Astrocyte (in vitro differentiated cells and primary cell): ENCODE data around the gene ZNF578.
"Not testable (repeated sequence)": the region's sequence is repeated elsewhere in the genome, so short reads cannot be mapped to it uniquely, and the experiment has no call there.

Source experiments
- EZH2 ChIP-seq: IDR thresholded peaks from 2 replicates; pipeline ENCODE4 v1.6.1; 2012; ENCODE audit warnings: mild to moderate bottlenecking, low read length, inconsistent platforms; ENCODE audit not compliant: insufficient read depth
- TF ChIP-seq, protein P1 (sequence below): IDR thresholded peaks from 2 replicates; pipeline ENCODE4 v1.5.1; 2011; ENCODE audit warnings: low read depth, mild to moderate bottlenecking, inconsistent platforms, low read length, moderate library complexity; ENCODE audit not compliant: insufficient read depth

DNA sequence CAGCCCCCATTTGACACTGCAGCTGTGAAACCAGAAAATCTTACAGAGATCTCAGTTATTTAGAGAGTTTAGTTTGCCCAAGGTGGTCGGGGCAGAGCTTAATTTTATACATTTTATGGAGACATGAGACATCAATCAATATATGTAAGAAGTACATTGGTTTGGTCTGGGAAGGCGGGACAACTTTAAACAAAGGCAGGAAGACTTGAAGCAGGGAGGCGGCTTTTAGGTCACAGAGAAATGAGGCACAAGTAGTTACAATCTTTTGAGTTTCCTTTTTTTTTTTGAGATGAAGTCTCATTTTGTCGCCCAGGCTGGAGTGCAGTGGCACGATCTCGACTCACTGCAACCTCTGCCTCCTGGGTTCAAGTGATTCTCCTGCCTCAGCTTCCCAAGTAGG lies 89.2 kb downstream of the ZNF578 start:
- TF ChIP-seq, protein P1, sequence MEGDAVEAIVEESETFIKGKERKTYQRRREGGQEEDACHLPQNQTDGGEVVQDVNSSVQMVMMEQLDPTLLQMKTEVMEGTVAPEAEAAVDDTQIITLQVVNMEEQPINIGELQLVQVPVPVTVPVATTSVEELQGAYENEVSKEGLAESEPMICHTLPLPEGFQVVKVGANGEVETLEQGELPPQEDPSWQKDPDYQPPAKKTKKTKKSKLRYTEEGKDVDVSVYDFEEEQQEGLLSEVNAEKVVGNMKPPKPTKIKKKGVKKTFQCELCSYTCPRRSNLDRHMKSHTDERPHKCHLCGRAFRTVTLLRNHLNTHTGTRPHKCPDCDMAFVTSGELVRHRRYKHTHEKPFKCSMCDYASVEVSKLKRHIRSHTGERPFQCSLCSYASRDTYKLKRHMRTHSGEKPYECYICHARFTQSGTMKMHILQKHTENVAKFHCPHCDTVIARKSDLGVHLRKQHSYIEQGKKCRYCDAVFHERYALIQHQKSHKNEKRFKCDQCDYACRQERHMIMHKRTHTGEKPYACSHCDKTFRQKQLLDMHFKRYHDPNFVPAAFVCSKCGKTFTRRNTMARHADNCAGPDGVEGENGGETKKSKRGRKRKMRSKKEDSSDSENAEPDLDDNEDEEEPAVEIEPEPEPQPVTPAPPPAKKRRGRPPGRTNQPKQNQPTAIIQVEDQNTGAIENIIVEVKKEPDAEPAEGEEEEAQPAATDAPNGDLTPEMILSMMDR: not testable (repeated sequence)
- TF ChIP-seq EZH2: not testable (repeated sequence)
